IPS-NIHi11 (cell line): ENCODE results near the gene MAP2K6.
A peak's percentile ranks its signal among the peaks of the same experiment; 100 is the strongest.

Source experiments
- DNase-seq: peaks from one replicate; pipeline ENCODE4 v3.0.0; 2012; ENCODE audit warnings: mixed read lengths, low spot score

MAP2K6 gene

DNA sequence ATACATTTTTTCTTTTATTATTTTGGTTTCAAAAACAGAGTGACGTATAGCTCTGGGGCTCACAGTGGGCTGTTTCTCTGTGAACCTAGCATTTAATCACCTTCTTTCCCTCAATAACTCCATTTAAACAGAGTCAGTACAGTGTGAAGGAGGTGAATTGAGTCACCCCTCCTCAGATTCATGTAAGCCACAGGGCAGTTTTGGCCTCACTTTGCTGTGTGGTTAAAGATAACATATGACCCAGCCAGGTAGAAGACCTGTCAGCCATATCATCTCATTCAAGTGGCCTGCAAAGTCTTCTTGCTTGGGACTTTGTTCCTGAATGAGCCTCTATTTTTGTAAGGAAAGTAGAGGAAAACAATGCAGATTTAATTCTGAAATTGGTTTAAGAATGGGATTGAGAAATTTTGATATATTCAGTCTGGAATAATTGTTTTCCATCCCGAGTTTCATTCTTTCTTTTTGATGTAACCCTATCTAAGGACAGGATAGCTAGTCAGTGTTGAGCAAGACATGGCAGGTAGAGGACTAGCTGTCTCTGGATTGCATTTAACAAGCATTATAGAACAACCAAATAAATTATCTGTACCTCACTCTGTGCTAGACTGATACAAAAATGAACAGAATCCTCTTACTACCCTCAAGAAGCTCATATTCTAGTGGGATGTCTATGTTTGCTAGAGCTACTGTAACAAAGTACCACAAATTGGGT is 13.1 kb downstream of the MAP2K6 start:
- DNase-seq, result no peak

- DNase-seq, result no peak
Observed at GRCh38 chr17:69428252-69428980, 13.9 kb downstream of the MAP2K6 start.

- no peak for DNase-seq
Observed at GRCh38 chr17:69430488-69430887, 16.0 kb downstream of the MAP2K6 start.

- DNase-seq, result no peak
Observed at GRCh38 chr17:69431835-69432234, 17.3 kb downstream of the MAP2K6 start.

- DNase-seq, result no peak
Observed at GRCh38 chr17:69433093-69433492, 18.6 kb downstream of the MAP2K6 start.

DNA sequence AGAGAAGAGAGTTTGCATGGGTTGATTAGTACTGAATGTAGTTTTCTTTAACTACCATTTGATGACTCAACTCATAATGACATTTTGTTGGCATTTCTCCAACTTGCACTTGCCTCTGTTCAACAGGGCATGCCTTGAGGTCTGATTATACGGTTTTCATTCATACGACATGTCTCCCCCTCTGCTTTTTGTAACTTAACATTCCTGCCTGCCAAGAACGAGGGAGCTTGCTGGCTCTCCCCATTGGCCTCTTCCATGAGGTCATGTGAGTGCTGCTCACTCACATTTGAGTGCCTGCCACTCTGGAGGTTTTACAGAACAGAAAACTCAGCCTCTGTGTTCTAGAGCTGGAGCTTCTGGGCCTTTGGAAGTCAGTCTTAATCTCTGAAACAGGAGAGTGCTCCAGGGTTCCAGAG is 19.7 kb downstream of the MAP2K6 start:
- DNase-seq, result peak; percentile 32

DNA sequence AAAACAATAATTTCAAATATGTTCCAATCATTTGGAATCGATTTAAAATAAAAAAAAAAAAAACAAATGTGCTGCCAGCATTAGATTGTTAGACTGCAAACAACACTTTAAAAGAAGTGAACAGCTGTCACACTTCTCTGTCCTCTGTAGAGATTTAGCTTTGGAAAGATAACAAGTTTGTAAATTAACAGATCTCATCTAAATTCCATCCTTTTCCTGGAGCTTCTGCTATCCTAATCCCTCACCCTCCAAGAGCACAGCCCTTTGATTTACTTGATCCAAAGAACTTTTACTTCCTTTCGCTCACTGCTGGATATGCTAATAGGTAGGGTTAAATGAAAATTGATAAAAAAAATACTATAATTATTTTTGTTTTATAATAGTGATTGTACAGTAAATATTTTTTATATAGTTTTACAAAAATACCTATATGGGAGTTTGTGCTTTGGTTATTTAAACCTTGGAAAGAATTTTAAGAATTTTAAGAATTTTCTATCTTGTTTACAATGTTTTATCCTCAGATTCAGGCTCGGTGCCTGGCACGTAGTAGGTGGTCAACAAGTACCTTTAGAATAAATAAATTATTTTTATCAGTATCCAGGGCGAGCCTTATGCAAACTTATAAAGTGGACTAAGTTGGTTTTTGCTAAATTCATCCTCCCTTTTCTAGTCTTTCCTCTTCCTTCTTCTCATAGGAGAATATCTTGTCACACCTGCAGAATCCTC is 21.6 kb downstream of the MAP2K6 start:
- DNase-seq, result no peak

- DNase-seq, result no peak
Observed at GRCh38 chr17:69437475-69437874, 23.0 kb downstream of the MAP2K6 start.

- DNase-seq, result no peak
Observed at GRCh38 chr17:69438776-69439175, 24.3 kb downstream of the MAP2K6 start.

DNA sequence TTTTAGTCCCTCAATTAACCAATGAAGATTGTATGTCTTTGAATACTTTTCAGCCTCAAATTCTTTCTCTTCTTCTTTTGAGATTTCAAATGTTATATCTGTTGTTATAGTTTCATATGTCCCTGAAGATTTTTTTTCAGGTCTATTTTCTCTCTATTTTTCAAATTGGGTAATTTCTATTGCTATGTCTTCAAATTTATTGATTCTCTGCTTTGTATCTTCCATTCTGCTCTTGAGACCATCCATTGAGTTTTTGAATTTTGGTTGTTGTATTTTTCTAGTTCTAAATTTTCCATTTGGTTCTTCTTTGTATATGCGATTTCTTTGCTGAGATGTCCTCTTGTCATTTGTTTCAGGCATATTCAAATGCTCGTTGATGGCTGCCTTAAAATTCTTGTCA is 26.7 kb downstream of the MAP2K6 start:
- DNase-seq, result no peak

DNA sequence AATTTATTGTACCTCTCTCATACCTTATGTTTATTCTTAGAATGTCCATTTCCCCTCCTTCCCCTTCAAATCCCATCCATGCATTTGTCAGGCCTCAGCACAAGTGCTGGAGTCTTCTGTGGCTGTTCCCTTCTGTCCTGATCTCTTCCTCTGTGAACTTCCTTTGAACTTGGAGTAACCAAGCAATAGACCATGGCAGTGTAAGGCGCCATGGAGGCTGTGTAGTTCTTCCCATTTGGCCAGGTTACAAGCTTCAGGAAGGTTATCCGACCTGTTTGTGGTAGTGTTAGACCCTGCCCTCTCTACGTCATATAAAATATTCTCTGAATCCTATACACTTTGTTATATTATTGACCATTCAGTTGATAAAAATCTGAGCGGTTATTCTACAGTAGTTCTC is 28.6 kb downstream of the MAP2K6 start:
- DNase-seq, result no peak

- DNase-seq, result no peak
Observed at GRCh38 chr17:69444023-69444422, 29.5 kb downstream of the MAP2K6 start.

DNA sequence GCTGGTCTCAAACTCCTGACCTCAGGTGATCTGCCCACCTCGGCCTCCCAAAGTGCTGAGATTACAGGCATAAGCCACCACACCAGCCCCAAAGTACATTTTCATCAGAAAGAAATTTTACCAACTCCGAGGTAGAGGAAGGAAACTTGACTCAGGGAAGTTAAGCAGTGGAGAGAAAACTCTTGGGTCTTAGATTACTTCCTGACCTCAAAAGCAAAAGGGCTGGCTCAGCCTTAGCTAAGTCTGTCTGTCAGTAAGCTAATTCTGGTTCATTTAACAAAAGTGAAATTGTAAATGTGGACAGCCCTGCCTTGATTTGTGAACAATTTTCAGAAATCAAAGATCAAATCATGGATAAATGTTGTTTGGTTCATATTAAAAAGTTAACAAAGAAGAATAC is 30.6 kb downstream of the MAP2K6 start:
- DNase-seq, result no peak

- DNase-seq, result no peak
Observed at GRCh38 chr17:69447726-69448125, 33.2 kb downstream of the MAP2K6 start.

GRCh38 chr17:69448431-69449102 is 34.1 kb downstream of the MAP2K6 start:
- peak; percentile 67 for DNase-seq

DNA sequence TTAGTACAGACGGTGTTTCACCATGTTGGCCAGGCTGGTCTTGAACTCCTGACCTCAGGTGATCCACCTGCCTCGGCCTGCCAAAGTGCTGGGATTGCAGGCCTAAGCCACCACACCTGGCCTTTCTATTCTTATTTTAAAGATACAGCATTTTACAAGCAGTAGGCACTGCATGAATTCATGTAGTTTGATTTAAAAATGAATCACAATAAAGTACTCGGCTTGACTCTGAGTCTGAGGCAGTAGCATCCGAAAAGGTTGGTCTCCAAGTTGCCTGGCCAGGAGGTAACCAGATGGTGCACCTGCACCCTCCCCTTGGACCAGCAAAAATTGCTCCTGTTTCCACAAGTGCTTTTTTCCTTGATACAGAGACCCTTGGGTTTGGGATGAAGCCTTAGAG is 35.6 kb downstream of the MAP2K6 start:
- DNase-seq, result no peak

DNA sequence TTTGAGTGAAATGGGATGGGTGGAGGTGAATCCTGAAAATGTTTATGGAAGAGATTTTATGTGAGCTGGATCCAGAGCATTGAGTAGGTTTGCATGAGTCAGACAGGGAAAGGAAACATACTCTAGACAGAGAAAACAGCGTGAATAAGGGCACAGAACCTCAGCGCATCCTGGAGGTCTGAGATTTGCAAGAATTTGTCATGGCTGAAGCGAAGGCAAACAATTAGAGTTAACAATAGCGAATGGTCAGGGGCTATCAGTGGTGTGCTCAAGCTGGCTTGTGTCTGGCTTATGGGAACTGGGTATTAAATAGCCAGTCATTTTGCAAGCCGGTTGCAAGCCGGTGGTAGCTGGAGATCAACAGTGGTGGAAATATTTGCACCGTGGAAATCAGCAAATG is 36.4 kb downstream of the MAP2K6 start:
- no peak for DNase-seq

GRCh38 chr17:69451416-69452394 is 37.2 kb downstream of the MAP2K6 start:
- no peak for DNase-seq

DNA sequence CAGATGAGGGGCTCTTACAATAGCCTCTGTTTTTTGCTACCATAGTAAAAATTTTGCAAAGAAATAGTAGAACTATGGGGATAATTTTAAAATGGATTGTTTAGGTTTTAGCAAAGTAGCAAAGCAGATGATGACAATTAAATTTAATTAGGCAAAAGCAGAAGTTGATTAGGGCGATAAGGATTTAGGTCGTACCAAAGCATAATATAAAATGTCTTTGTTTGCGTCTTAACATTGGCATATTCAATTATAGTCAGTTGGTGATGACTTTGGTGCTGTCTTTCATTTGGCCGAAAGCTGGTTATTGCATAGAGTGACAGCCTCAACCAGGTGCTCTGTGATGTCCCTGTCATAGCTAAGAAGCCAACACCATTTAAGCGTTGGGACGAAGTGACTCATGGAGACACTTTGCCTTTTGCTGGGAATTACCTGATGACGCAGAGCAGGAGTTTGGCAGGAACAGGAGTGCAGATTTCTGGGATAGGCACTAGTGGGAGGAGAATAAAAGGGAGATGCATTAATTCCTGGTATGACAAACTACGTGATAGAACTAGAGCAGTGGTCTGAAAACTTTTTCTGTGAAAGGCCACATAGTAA is 38.3 kb downstream of the MAP2K6 start:
- DNase-seq, result no peak

GRCh38 chr17:69454051-69454450 is 39.6 kb downstream of the MAP2K6 start:
- no peak for DNase-seq

- no peak for DNase-seq
Observed at GRCh38 chr17:69455040-69455439, 40.5 kb downstream of the MAP2K6 start.
